K562 (cell line): Measurements from ENCODE around the gene ASPRV1. TPM values are rescaled to one million over a fixed set of nuclear protein-coding genes. Genes with fewer than 3 reads are reported as not detected.

Experiments
- C11orf30 ChIP-seq: fragments of 450-650 bp; IDR thresholded peaks from 2 replicates; pipeline ENCODE4 v1.6.1; 2016; ENCODE audit warnings: low read depth, mild to moderate bottlenecking
- CREB1 ChIP-seq, 2 experiments: sonication (generic) in 1 of 2; formaldehyde crosslinking in 1 of 2; IDR thresholded peaks; 2 replicates each; pipeline versions ENCODE4 v1.6.1 to v1.8.0; 2012 to 2022; ENCODE audit warnings: inconsistent platforms in 1 of 2, mild to moderate bottlenecking in 1 of 2, missing genetic modification reagents in 1 of 2, moderate library complexity in 1 of 2
- CTBP1 ChIP-seq: fragments of 450-650 bp; IDR thresholded peaks from 2 replicates; pipeline ENCODE4 v1.6.1; 2016; ENCODE audit warnings: borderline replicate concordance
- DLX4 ChIP-seq: fragments of 250-450 bp; sonication (Bioruptor Pico); IDR thresholded peaks from 2 replicates; pipeline ENCODE4 v1.6.1; 2021; ENCODE audit warnings: mild to moderate bottlenecking
- HCFC1 ChIP-seq: IDR thresholded peaks from 2 replicates; pipeline ENCODE4 v1.6.1; 2012; ENCODE audit warnings: low read depth, low read length, improper control_type of control experiment
- JUND ChIP-seq, 2 experiments: IDR thresholded peaks; 2 replicates in 1 of 2; 3 replicates in 1 of 2; pipeline ENCODE4 v1.6.1; 2011; ENCODE audit warnings: borderline replicate concordance in 2 of 2, low read depth in 2 of 2, low read length in 2 of 2, improper control_type of control experiment in 1 of 2, missing biosample characterization in 1 of 2, missing genetic modification characterization in 1 of 2, missing genetic modification reagents in 1 of 2
- KDM4B ChIP-seq, 2 experiments: fragments of 450-650 bp in 1 of 2; sonication (generic) in 1 of 2; IDR thresholded peaks; 2 replicates each; pipeline ENCODE4 v1.6.1; 2016 to 2017; ENCODE audit warnings: borderline replicate concordance in 2 of 2, antibody characterized with exemption in 1 of 2, low read depth in 1 of 2, mild to moderate bottlenecking in 1 of 2
- MLX ChIP-seq, 2 experiments: fragments of 450-650 bp in 1 of 2; sonication (generic) in 1 of 2; formaldehyde crosslinking; conservative IDR thresholded peaks; 2 replicates each; pipeline versions ENCODE4 v1.4.0 to v1.8.1; 2020 to 2022; ENCODE audit warnings: mild to moderate bottlenecking in 1 of 2, missing genetic modification reagents in 1 of 2
- SMAD4 ChIP-seq: fragments of 250-450 bp; sonication (Bioruptor Pico); conservative IDR thresholded peaks from 2 replicates; pipeline ENCODE4 v1.8.0; 2021; ENCODE audit warnings: inconsistent platforms, mild to moderate bottlenecking, moderate library complexity
- ZBTB17 ChIP-seq: fragments of 450-650 bp; formaldehyde crosslinking; IDR thresholded peaks from 2 replicates; pipeline ENCODE4 v1.4.0; 2020; ENCODE audit warnings: mild to moderate bottlenecking
- ZFPM2 ChIP-seq: fragments of 250-450 bp; sonication (Bioruptor Pico); IDR thresholded peaks from 2 replicates; pipeline ENCODE4 v1.5.1; 2022; ENCODE audit warnings: mild to moderate bottlenecking
- ZNF140 ChIP-seq: fragments of 250-450 bp; sonication (Bioruptor Pico); IDR thresholded peaks from 2 replicates; pipeline ENCODE4 v1.8.0; 2021; ENCODE audit warnings: moderate library complexity, mild to moderate bottlenecking, inconsistent platforms
- ZNF318 ChIP-seq, 2 experiments: fragments of 450-650 bp; IDR thresholded peaks; 2 replicates each; pipeline ENCODE4 v1.6.1; 2016; ENCODE audit warnings: mild to moderate bottlenecking in 2 of 2, borderline replicate concordance in 1 of 2, low read depth in 1 of 2, moderate library complexity in 1 of 2
- ZNF398 ChIP-seq: fragments of 250-450 bp; sonication (Bioruptor Pico); IDR thresholded peaks from 2 replicates; pipeline ENCODE4 v1.8.0; 2021; ENCODE audit warnings: moderate library complexity, mild to moderate bottlenecking, inconsistent platforms
- polyA plus RNA-seq, 8 experiments: library from polyadenylated mRNA; depleted of rRNA in 4 of 8; stranded (reverse) in 5 of 8; unstranded in 3 of 8; fragments of >200 nt; fragmentation: Nextera tagmentation in 2 of 8; fragmentation: Illumina TruSeq in 1 of 8; extraction: Ambion mirVana in 2 of 8; extraction: Trizol in 1 of 8; gene quantifications; 2 replicates each; pipeline versions ENCODE4 v1.2.1 to v1.2.3, GENCODE V29; 2011 to 2014; ENCODE audit warnings: inconsistent platforms in 1 of 8, missing spikeins in 1 of 8
- total RNA-seq, 7 experiments: library from RNA; depleted of rRNA in 6 of 7; stranded (reverse); fragments of >200 nt in 6 of 7; fragmentation: Illumina TruSeq in 2 of 7; extraction: Trizol in 2 of 7; gene quantifications; 2 replicates each; pipeline versions ENCODE4 v1.2.1 to v1.2.3, GENCODE V29; 2011 to 2021; ENCODE audit warnings: low replicate concordance in 1 of 7
- TF ChIP-seq, protein P1 (sequence below): sonication (generic); formaldehyde crosslinking; IDR thresholded peaks from 2 replicates; pipeline ENCODE4 v1.8.0; 2022; ENCODE audit warnings: missing genetic modification reagents, mild to moderate bottlenecking, moderate library complexity, borderline replicate concordance

ASPRV1 gene
- total and polyA plus RNA-seq, 9 of the 15 experiments (the other 6 are each of a cell fraction or from before 2014, with no cell fraction given) = 0.17 to 0.72 (median 0.47) TPM; not detected in 1

GRCh38 chr2:69934614-69934908, 26.9 kb downstream of the ASPRV1 start (continued):
- no peak for TF ChIP-seq DLX4 (CRISPR knock-in tag)
- TF ChIP-seq JUND (IDR thresholded peaks at IDR 0.05; ENCODE audit: borderline replicate concordance, low read depth, low read length) = no peak
- TF ChIP-seq JUND (tag; IDR thresholded peaks at IDR 0.05; ENCODE audit: borderline replicate concordance, low read depth, low read length) = no peak
- no peak for TF ChIP-seq ZNF140 (CRISPR knock-in tag)
- TF ChIP-seq KDM4B (IDR thresholded peaks at IDR 0.05; ENCODE audit: borderline replicate concordance in 2 of 2, low read depth in 1 of 2) = no peak
- TF ChIP-seq CREB1 (IDR thresholded peaks at IDR 0.05) = no peak
- 0 out of 2 replicates have a peak, but pooled peaks have one; percentile 5 for TF ChIP-seq CREB1 (CRISPR knock-in tag; IDR thresholded peaks at IDR 0.05)
- TF ChIP-seq ZBTB17 (CRISPR knock-in tag) = peak; percentile 10; the same call in 1 of the 2 replicates
- TF ChIP-seq ZNF318 (IDR thresholded peaks at IDR 0.05; ENCODE audit: borderline replicate concordance in 1 of 2, low read depth in 1 of 2) = no peak
- no peak for TF ChIP-seq SMAD4
- no peak for TF ChIP-seq HCFC1
- TF ChIP-seq MLX (CRISPR knock-in tag; conservative IDR thresholded peaks at IDR 0.05) = no peak
- no peak for TF ChIP-seq ZNF398 (CRISPR knock-in tag)
- TF ChIP-seq CTBP1 = 0 out of 2 replicates have a peak, but pooled peaks have one; percentile 3
- TF ChIP-seq ZFPM2 = no peak
- TF ChIP-seq, protein P1, sequence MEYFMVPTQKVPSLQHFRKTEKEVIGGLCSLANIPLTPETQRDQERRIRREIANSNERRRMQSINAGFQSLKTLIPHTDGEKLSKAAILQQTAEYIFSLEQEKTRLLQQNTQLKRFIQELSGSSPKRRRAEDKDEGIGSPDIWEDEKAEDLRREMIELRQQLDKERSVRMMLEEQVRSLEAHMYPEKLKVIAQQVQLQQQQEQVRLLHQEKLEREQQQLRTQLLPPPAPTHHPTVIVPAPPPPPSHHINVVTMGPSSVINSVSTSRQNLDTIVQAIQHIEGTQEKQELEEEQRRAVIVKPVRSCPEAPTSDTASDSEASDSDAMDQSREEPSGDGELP (CRISPR knock-in tag) = no peak
- no peak for TF ChIP-seq C11orf30
